ENCODE data around the gene FAM90A1. TPM values are rescaled to one million over a fixed set of nuclear protein-coding genes. Genes with fewer than 3 reads are reported as not detected.

FAM90A1 gene, protein sequence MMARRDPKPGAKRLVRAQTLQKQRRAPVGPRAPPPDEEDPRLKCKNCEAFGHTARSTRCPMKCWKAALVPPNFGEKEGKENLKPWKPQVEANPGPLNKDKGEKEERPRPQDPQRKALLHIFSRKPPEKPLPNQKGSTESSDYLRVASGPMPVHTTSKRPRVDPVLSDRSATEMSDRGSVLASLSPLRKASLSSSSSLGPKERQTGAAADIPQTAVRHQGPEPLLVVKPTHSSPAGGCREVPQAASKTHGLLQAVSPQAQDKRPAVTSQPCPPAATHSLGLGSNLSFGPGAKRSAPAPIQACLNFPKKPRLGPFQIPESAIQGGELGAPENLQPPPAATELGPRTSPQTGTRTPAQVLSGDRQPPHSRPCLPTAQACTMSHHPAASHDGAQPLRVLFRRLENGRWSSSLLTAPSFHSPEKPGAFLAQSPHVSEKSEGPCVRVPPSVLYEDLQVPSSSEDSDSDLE
- 0.10 TPM in 1 of 2 replicates, not detected in the other for total RNA-seq

DNA sequence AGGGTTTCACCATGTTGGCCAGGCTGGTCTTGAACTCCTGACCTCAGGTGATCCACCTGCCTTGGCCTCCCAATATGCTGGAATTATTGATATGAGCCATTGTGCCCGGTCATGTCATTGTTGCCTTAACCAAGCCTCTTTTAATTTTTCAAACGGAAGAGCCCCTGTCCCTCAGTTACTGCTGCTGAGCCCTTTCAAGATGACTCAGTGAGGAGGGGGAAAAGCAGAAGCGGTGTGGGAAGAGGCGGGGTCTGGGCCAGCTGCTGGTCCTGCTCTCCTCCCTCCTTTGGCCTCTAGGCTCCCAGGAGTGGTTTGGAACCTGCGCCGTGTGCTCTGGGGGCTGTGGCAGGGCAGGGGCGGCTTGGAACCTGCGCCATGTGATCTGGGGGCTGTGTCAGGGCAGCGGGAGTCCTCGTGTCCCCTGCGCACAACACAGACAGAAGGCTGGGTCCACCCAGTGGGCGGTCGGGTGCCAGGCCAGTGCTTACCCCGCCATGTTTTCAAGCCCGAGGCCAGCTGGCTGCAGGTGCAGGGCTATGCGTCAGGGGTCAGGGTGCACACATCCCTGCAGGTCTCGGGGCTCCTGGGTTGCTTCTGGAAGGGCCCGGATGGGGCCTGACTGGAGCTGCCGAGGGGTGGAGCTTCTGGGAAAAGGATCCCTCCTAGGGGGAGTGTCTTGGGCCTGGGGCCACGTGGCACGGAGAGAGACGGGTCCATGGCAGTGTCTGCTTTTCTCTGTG is at the start of gene FAM90A1:
TSS of gene FAM90A1 (minus strand) at position 627 of the 740 bp plus-strand sequence. CDS start 2,786 bp downstream, outside the sequence.

Other genes with a start within 250 kb of the FAM90A1 start
- 5.7 and 7.6 TPM in 2 replicates for gene FOXJ2, start 194.9 kb downstream of the FAM90A1 start, total RNA-seq
- 0.20 and 0.30 TPM in 2 replicates for gene C3AR1, start 161.3 kb downstream of the FAM90A1 start, total RNA-seq
- gene NECAP1, start 145.3 kb downstream of the FAM90A1 start, total RNA-seq, result 26.2 and 40.8 TPM in 2 replicates
- 0.25 TPM in 1 of 2 replicates, not detected in the other for gene CLEC4A, start 104.0 kb downstream of the FAM90A1 start, total RNA-seq
- 0.20 and 0.34 TPM in 2 replicates for gene ZNF705A, start 70.6 kb downstream of the FAM90A1 start, total RNA-seq
- gene CLEC6A, start 228.3 kb upstream of the FAM90A1 start, total RNA-seq, result not detected in 2 replicates

Data from mammary microvascular endothelial cell (primary cell).